Mesenchymal stem cell (in vitro differentiated cells and primary cell): ENCODE measurements around the gene STAB2.

ENCODE experiments used
- DNase-seq: peaks from one replicate; pipeline ENCODE4 v3.0.0-alpha.2; 2013
- H2AFZ ChIP-seq: one replicate; pipeline ENCODE4 v1.6.1; 2013; ENCODE audit warnings: low read depth, mild to moderate bottlenecking, control low read depth, inconsistent platforms, low read length, moderate library complexity
- H2AK5ac ChIP-seq: 2 replicates; pipeline ENCODE4 v1.6.1; 2013; ENCODE audit warnings: low read length, moderate library complexity, mild to moderate bottlenecking, inconsistent platforms; ENCODE audit not compliant: severe bottlenecking
- H2BK120ac ChIP-seq: one replicate; pipeline ENCODE4 v1.6.1; 2013; ENCODE audit warnings: low read depth, mild to moderate bottlenecking, inconsistent platforms, low read length, moderate library complexity
- H2BK12ac ChIP-seq, 2 experiments: one replicate each; pipeline ENCODE4 v1.6.1; 2013; ENCODE audit warnings: inconsistent platforms in 2 of 2, low read length in 2 of 2, mild to moderate bottlenecking in 2 of 2, moderate library complexity in 2 of 2, control low read depth in 1 of 2
- H2BK15ac ChIP-seq: one replicate; pipeline ENCODE4 v1.6.1; 2013; ENCODE audit warnings: mild to moderate bottlenecking, low read depth, inconsistent platforms; ENCODE audit not compliant: poor library complexity, severe bottlenecking
- H2BK5ac ChIP-seq: 2 replicates; pipeline ENCODE4 v1.6.1; 2013; ENCODE audit warnings: low read depth, mild to moderate bottlenecking, low read length, control low read depth, inconsistent platforms; ENCODE audit not compliant: poor library complexity, severe bottlenecking
- H3K14ac ChIP-seq, 2 experiments: one replicate each; pipeline ENCODE4 v1.6.1; 2013; ENCODE audit warnings: inconsistent platforms in 2 of 2, low read length in 2 of 2, control low read depth in 1 of 2, mild to moderate bottlenecking in 1 of 2, moderate library complexity in 1 of 2
- H3K18ac ChIP-seq, 2 experiments: one replicate each; pipeline ENCODE4 v1.6.1; 2013; ENCODE audit warnings: inconsistent platforms in 2 of 2, low read length in 2 of 2, control low read depth in 1 of 2, low read depth in 1 of 2, mild to moderate bottlenecking in 1 of 2
- H3K23ac ChIP-seq, 2 experiments: one replicate each; pipeline ENCODE4 v1.6.1; 2013; ENCODE audit warnings: inconsistent platforms in 2 of 2, low read length in 2 of 2, mild to moderate bottlenecking in 2 of 2, moderate library complexity in 2 of 2, control low read depth in 1 of 2
- H3K27ac ChIP-seq: 2 replicates; pipeline ENCODE4 v1.5.1; 2013; ENCODE audit warnings: mild to moderate bottlenecking, moderate library complexity, low read length, control low read depth, inconsistent platforms; ENCODE audit not compliant: poor library complexity, severe bottlenecking
- H3K27me3 ChIP-seq, 2 experiments: 2 replicates each; pipeline versions ENCODE4 v1.6.1 to v1.7.0; 2013; ENCODE audit warnings: low read length in 2 of 2, mild to moderate bottlenecking in 2 of 2, moderate library complexity in 2 of 2, control low read depth in 1 of 2, inconsistent platforms in 1 of 2; ENCODE audit not compliant: control insufficient read depth in 1 of 2, insufficient read depth in 1 of 2
- H3K36me3 ChIP-seq, 2 experiments: 2 replicates each; pipeline versions ENCODE4 v1.6.1 to v1.7.0; 2013; ENCODE audit warnings: low read length in 2 of 2, control low read depth in 1 of 2, inconsistent platforms in 1 of 2, low read depth in 1 of 2, mild to moderate bottlenecking in 1 of 2; ENCODE audit not compliant: insufficient read depth in 2 of 2, control insufficient read depth in 1 of 2
- H3K4ac ChIP-seq, 2 experiments: one replicate each; pipeline ENCODE4 v1.6.1; 2013; ENCODE audit warnings: inconsistent platforms in 2 of 2, low read length in 2 of 2, mild to moderate bottlenecking in 2 of 2, moderate library complexity in 2 of 2, control low read depth in 1 of 2, low read depth in 1 of 2
- H3K4me1 ChIP-seq: 2 replicates; pipeline ENCODE4 v1.6.1; 2013; ENCODE audit warnings: low read depth, low read length, control low read depth; ENCODE audit not compliant: control insufficient read depth, insufficient read depth
- H3K4me2 ChIP-seq: 2 replicates; pipeline ENCODE4 v1.6.1; 2013; ENCODE audit warnings: low read length, mild to moderate bottlenecking, inconsistent platforms; ENCODE audit not compliant: poor library complexity, severe bottlenecking
- H3K4me3 ChIP-seq, 2 experiments: 2 replicates each; pipeline versions ENCODE4 v1.5.1 to v1.7.0; 2013; ENCODE audit warnings: low read length in 2 of 2, mild to moderate bottlenecking in 2 of 2, control low read depth in 1 of 2, low read depth in 1 of 2; ENCODE audit not compliant: insufficient read depth in 1 of 2
- H3K79me1 ChIP-seq: replicated peaks from 2 replicates; pipeline ENCODE4 v1.6.1; 2013; ENCODE audit warnings: mild to moderate bottlenecking, control low read depth, low read length, inconsistent platforms; ENCODE audit not compliant: poor library complexity, severe bottlenecking
- H3K9ac ChIP-seq: 2 replicates; pipeline ENCODE4 v1.7.0; 2013; ENCODE audit warnings: mild to moderate bottlenecking, low read length, moderate library complexity
- H3K9me3 ChIP-seq: 2 replicates; pipeline ENCODE4 v1.7.0; 2013; ENCODE audit warnings: mild to moderate bottlenecking, low read length; ENCODE audit not compliant: control insufficient read depth
- H4K8ac ChIP-seq: one replicate; pipeline ENCODE4 v1.6.1; 2013; ENCODE audit warnings: inconsistent platforms, mild to moderate bottlenecking, low read length, moderate library complexity
- H4K91ac ChIP-seq: one replicate; pipeline ENCODE4 v1.6.1; 2013; ENCODE audit warnings: mild to moderate bottlenecking, low read length, inconsistent platforms
- WGBS: methylation state at CpG from one replicate; pipeline ENCODE4 v1.1.7; 2013; ENCODE audit warnings: mixed read lengths; 5-methylcytosine and 5-hydroxymethylcytosine counted together

STAB2 gene

GRCh38 chr12:103801709-103802585 lies 214.9 kb downstream of the STAB2 start:
- Histone ChIP-seq H3K9ac (no peak overlapping the region), H3K4me1 (peaks cover 26% of the 10 kb centered on the region), H3K27ac (peak overlapping the region; percentile 73), H3K36me3 (peaks cover 2 to 11% of the 10 kb centered on the region in 2 experiments), H3K79me1 (peaks cover 14% of the 10 kb centered on the region), H3K9me3 (no peaks in the 10 kb centered on the region), H2AFZ (no peak overlapping the region), H3K23ac (no peak overlapping the region), H4K91ac (peak overlapping the region; percentile 88), H2BK120ac (no peak overlapping the region), H3K4me3 (no peak overlapping the region), H3K4ac (peak overlapping the region in 1 of 2 experiments; percentile 79), H2BK12ac (peak overlapping the region; percentile 33 to 75), H3K4me2 (no peak overlapping the region), H3K27me3 (no peaks in the 10 kb centered on the region), H4K8ac (peak overlapping the region; percentile 59), H2BK5ac (no peak overlapping the region), H3K18ac (peak overlapping the region; percentile 44 to 78), H2BK15ac (no peak overlapping the region), H2AK5ac (peak overlapping the region; percentile 77), H3K14ac (peak overlapping the region in 1 of 2 experiments; percentile 50)
- peak; percentile 37 for DNase-seq
- WGBS: 95% methylated on average over 8 of the region's 11 CpGs

GRCh38 chr12:103802586-103802886 lies 215.5 kb downstream of the STAB2 start:
- no peak overlapping the region for H2BK5ac ChIP-seq
- H3K27me3 ChIP-seq: no peaks in the 10 kb centered on the region
- DNase-seq: no peak
- peak overlapping the region in 1 of 2 experiments; percentile 8 for H3K4ac ChIP-seq
- peak overlapping the region; percentile 29 to 44 for H3K18ac ChIP-seq
- WGBS: 100% methylated on average over 1 of the region's 1 CpG
- peaks cover 5 to 10% of the 10 kb centered on the region in 2 experiments for H3K36me3 ChIP-seq
- H3K14ac ChIP-seq: no peak overlapping the region
- no peak overlapping the region for H2BK120ac ChIP-seq
- no peak overlapping the region for H3K4me3 ChIP-seq
- no peak overlapping the region for H3K4me2 ChIP-seq
- H2AFZ ChIP-seq: no peak overlapping the region
- no peak overlapping the region for H3K23ac ChIP-seq
- H4K8ac ChIP-seq: no peak overlapping the region
- peaks cover 17% of the 10 kb centered on the region for H3K79me1 ChIP-seq
- no peak overlapping the region for H3K9ac ChIP-seq
- peak overlapping the region in 1 of 2 experiments; percentile 33 for H2BK12ac ChIP-seq
- H3K4me1 ChIP-seq: peaks cover 27% of the 10 kb centered on the region
- H2AK5ac ChIP-seq: peak overlapping the region; percentile 40
- no peak overlapping the region for H2BK15ac ChIP-seq
- no peaks in the 10 kb centered on the region for H3K9me3 ChIP-seq
- peak overlapping the region; percentile 73 for H3K27ac ChIP-seq
- H4K91ac ChIP-seq: no peak overlapping the region

- 100% methylated on average over 1 of the region's 1 CpG for WGBS
- H3K4me2 ChIP-seq: no peak overlapping the region
- H3K27ac ChIP-seq: no peak overlapping the region
- H2AK5ac ChIP-seq: no peak overlapping the region
- DNase-seq: no peak
- H2BK120ac ChIP-seq: no peak overlapping the region
- H3K4me1 ChIP-seq: peaks cover 30% of the 10 kb centered on the region
- H3K18ac ChIP-seq: peak overlapping the region in 1 of 2 experiments; percentile 4
- H3K36me3 ChIP-seq: peaks cover 0 to 3% of the 10 kb centered on the region in 2 experiments
- H3K9ac ChIP-seq: no peak overlapping the region
- H3K27me3 ChIP-seq: no peaks in the 10 kb centered on the region
- H3K4me3 ChIP-seq: no peak overlapping the region
- no peaks in the 10 kb centered on the region for H3K9me3 ChIP-seq
- H3K23ac ChIP-seq: no peak overlapping the region
- H3K79me1 ChIP-seq: peaks cover 23% of the 10 kb centered on the region
- H3K4ac ChIP-seq: no peak overlapping the region
- no peak overlapping the region for H4K91ac ChIP-seq
- H4K8ac ChIP-seq: no peak overlapping the region
- H2BK15ac ChIP-seq: no peak overlapping the region
- H2BK5ac ChIP-seq: no peak overlapping the region
- no peak overlapping the region for H2AFZ ChIP-seq
- H2BK12ac ChIP-seq: no peak overlapping the region
- H3K14ac ChIP-seq: no peak overlapping the region
Measured at GRCh38 chr12:103803847-103804246, 216.8 kb downstream of the STAB2 start.

- peak overlapping the region; percentile 5 for H2AK5ac ChIP-seq
- no peaks in the 10 kb centered on the region for H3K9me3 ChIP-seq
- H3K14ac ChIP-seq: peak overlapping the region in 1 of 2 experiments; percentile 73
- H3K27me3 ChIP-seq: no peaks in the 10 kb centered on the region
- no peak overlapping the region for H4K8ac ChIP-seq
- H2BK12ac ChIP-seq: peak overlapping the region; percentile 1 to 79
- peak overlapping the region; percentile 33 for H3K27ac ChIP-seq
- peak overlapping the region; percentile 60 for H4K91ac ChIP-seq
- peaks cover 31% of the 10 kb centered on the region for H3K79me1 ChIP-seq
- H3K4me1 ChIP-seq: peaks cover 23% of the 10 kb centered on the region
- no peak overlapping the region for H2BK5ac ChIP-seq
- 81% methylated on average over 4 of the region's 5 CpGs for WGBS
- no peak overlapping the region for H3K9ac ChIP-seq
- H3K4me3 ChIP-seq: no peak overlapping the region
- DNase-seq: no peak
- no peak overlapping the region for H3K23ac ChIP-seq
- H3K4me2 ChIP-seq: no peak overlapping the region
- peaks cover 3 to 7% of the 10 kb centered on the region in 2 experiments for H3K36me3 ChIP-seq
- no peak overlapping the region for H2AFZ ChIP-seq
- peak overlapping the region; percentile 29 for H2BK15ac ChIP-seq
- H2BK120ac ChIP-seq: no peak overlapping the region
- peak overlapping the region; percentile 9 to 29 for H3K4ac ChIP-seq
- peak overlapping the region in 1 of 2 experiments; percentile 44 for H3K18ac ChIP-seq
Measured at GRCh38 chr12:103805655-103806360, 218.7 kb downstream of the STAB2 start.
